Lower lobe of right lung (tissue), 2 donors: Measurements from ENCODE around the gene ST6GALNAC3. TPM values are rescaled to one million over a fixed set of nuclear protein-coding genes. Genes with fewer than 3 reads are reported as not detected.
"Not testable (repeated sequence)": the region's sequence is repeated elsewhere in the genome, so short reads cannot be mapped to it uniquely, and the experiment has no call there.

ENCODE experiments used
- ATAC-seq, 2 donors: fragments of 200-7000 bp; cut with Tn5 transposase; one replicate each; pipeline ENCODE4 v1.9.1; 2020 to 2022; ENCODE audit warnings: mild to moderate bottlenecking in 2 of 2, moderate library complexity in 2 of 2
- DNase-seq: peaks from one replicate; pipeline ENCODE4 v3.0.0-alpha.2; 2020
- H3K27ac ChIP-seq: fragments of 200-600 bp; one replicate; pipeline ENCODE4 v1.8.0; 2022
- H3K27me3 ChIP-seq: fragments of 200-600 bp; one replicate; pipeline ENCODE4 v1.8.0; 2022; ENCODE audit warnings: low read depth
- H3K36me3 ChIP-seq: fragments of 200-600 bp; one replicate; pipeline ENCODE4 v1.8.0; 2022; ENCODE audit warnings: mild to moderate bottlenecking
- H3K4me1 ChIP-seq: fragments of 200-600 bp; one replicate; pipeline ENCODE4 v1.8.0; 2022
- H3K4me3 ChIP-seq: fragments of 200-600 bp; one replicate; pipeline ENCODE4 v1.8.0; 2022; ENCODE audit warnings: mild to moderate bottlenecking
- H3K9me3 ChIP-seq: fragments of 200-600 bp; one replicate; pipeline ENCODE4 v1.8.0; 2022
- intact Hi-C: fragments of 100-400 bp; cut with DNase I; formaldehyde crosslinking; loops from one replicate; pipeline ENCODE4 v1.11.0; 2022
- total RNA-seq: library from RNA; stranded (reverse); fragmentation: NEBNext Ultra II Directional; extraction: Animal tissue kit (Norgen Biotek cat#: 25700); gene quantifications from one replicate; pipeline ENCODE4 v1.2.1, GENCODE V29; 2021
- TF ChIP-seq, protein P1 (sequence below): fragments of 200-600 bp; IDR thresholded peaks from one replicate; pipeline ENCODE4 v1.8.0; 2022; ENCODE audit warnings: antibody characterized with exemption, mild to moderate bottlenecking
- donor health status: DM: no; HTN: yes; CAD: no; lungs with severe emphysema.

ST6GALNAC3 gene
- total RNA-seq, 1 donor from 2014 or later = 8.8 TPM

DNA sequence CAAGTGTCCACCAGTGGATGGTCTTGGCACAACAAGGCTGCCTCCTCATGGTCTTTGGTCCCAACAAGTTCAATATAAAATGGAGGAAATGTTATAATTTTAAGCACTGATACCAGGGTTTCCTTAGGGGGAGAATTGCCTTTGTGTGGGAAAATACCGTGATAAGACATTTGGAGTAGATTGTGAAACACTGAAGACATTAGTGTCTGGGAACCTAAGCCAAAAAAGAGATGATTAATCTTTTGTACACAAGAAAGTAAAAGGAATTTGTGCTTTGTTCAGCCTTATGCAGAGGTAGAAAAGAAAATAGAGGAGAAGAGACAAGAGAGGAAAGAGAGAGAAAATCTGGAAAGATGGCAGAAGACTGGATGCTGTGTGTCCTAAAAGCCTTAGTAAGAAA, 36.1 kb downstream of the ST6GALNAC3 start:
- Histone ChIP-seq H3K4me1 (peaks cover 8% of the 10 kb centered on the region), H3K36me3 (no peaks in the 10 kb centered on the region), H3K4me3 (no peak overlapping the region), H3K9me3 (no peaks in the 10 kb centered on the region), H3K27ac (no peak overlapping the region), H3K27me3 (no peaks in the 10 kb centered on the region)
- TF ChIP-seq, protein P1, sequence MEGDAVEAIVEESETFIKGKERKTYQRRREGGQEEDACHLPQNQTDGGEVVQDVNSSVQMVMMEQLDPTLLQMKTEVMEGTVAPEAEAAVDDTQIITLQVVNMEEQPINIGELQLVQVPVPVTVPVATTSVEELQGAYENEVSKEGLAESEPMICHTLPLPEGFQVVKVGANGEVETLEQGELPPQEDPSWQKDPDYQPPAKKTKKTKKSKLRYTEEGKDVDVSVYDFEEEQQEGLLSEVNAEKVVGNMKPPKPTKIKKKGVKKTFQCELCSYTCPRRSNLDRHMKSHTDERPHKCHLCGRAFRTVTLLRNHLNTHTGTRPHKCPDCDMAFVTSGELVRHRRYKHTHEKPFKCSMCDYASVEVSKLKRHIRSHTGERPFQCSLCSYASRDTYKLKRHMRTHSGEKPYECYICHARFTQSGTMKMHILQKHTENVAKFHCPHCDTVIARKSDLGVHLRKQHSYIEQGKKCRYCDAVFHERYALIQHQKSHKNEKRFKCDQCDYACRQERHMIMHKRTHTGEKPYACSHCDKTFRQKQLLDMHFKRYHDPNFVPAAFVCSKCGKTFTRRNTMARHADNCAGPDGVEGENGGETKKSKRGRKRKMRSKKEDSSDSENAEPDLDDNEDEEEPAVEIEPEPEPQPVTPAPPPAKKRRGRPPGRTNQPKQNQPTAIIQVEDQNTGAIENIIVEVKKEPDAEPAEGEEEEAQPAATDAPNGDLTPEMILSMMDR = no peak
- DNase-seq (no peak), ATAC-seq (no peak)
- intact Hi-C loops = no loop called here

DNA sequence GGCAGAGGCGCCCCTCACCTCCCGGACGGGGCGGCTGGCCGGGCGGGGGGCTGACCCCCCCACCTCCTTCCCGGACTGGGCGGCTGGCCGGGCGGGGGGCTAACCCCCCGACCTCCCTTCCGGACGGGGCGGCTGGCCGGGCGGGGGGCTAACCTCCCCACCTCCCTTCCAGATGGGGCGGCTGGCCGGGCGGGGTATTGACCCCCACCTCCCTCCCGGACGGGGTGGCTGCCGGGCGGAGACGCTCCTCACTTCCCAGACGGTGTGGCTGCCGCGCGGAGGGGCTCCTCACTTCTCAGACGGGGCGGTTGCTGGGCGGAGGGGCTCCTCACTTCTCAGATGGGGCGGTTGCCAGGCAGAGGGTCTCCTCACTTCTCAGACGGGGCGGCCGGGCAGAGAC, 37.8 kb downstream of the ST6GALNAC3 start:
- H3K27me3 ChIP-seq, H3K27ac ChIP-seq, ATAC-seq, H3K36me3 ChIP-seq, H3K4me3 ChIP-seq, DNase-seq, H3K9me3 ChIP-seq, intact Hi-C loops, H3K4me1 ChIP-seq: not testable (repeated sequence)

DNA sequence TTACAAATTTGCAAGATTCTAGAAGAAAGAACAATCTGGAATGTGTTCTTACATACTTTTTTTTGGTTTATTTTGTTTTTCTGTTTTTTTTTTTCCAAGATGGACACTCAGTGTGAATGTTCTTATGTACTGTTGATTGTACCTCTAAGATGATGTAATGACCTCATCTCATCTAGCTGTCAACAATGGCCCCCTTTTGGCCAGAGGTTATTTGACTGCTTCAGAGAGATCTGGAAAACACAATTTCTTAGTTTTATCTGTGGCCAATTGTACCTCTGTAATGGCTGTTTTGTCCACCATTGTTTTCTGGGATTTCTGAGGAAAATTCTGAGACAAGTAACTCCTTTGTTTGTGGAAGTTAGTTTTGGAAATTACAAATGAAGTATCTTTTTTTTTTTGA, 38.9 kb downstream of the ST6GALNAC3 start:
- no peaks in the 10 kb centered on the region for H3K36me3 ChIP-seq
- peaks cover 8% of the 10 kb centered on the region for H3K4me1 ChIP-seq
- DNase-seq = no peak
- no peaks in the 10 kb centered on the region for H3K27me3 ChIP-seq
- no peak for ATAC-seq
- H3K9me3 ChIP-seq = no peaks in the 10 kb centered on the region
- H3K27ac ChIP-seq = no peak overlapping the region
- intact Hi-C loops = no loop called here
- H3K4me3 ChIP-seq = no peak overlapping the region
- TF ChIP-seq, protein P1 = no peak

DNA sequence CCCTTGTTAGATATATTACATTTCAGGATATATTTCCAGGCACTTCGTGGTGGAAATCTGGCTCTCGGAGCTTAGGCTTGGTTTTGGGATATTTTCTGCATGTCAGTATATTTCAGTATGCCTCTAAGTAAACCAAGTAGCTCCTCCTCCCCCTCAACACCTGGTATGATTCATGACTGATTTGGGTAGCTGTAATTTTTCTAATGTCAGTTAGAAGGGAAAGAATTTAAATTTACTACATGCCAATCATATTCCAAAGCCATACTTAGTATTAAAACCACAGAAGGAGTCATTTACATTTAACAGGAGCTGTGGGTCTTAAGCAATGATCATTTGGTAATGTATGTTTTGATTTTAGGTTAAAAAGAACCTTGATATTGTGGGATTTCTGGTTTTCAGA, 40.6 kb downstream of the ST6GALNAC3 start:
- intact Hi-C loops = no loop called here
- Histone ChIP-seq H3K36me3 (no peaks in the 10 kb centered on the region), H3K4me3 (no peak overlapping the region), H3K4me1 (peaks cover 7% of the 10 kb centered on the region), H3K27me3 (no peaks in the 10 kb centered on the region), H3K27ac (no peak overlapping the region), H3K9me3 (no peaks in the 10 kb centered on the region)
- DNase-seq = no peak
- TF ChIP-seq, protein P1 = no peak
- no peak for ATAC-seq

DNA sequence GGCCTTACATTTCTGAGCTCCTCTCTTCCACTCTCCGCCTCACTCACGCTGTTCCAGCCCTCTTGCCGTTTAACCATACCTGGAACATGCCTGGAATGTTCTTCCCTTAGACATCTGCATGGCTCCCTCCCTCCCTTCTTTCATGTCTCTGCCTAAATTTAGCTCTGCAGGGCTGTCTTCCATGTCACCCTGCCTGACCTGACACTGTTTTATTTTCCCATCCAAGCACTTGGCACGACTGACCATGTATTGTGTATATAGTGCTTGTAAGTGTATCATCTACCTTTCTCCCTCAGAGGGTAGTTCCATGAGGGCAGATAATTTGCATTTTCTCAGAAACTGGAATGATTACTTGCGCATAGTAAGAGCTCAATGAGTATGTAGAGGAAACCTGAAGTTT, 47.3 kb downstream of the ST6GALNAC3 start:
- peak; percentile 30 to 41 for ATAC-seq

DNA sequence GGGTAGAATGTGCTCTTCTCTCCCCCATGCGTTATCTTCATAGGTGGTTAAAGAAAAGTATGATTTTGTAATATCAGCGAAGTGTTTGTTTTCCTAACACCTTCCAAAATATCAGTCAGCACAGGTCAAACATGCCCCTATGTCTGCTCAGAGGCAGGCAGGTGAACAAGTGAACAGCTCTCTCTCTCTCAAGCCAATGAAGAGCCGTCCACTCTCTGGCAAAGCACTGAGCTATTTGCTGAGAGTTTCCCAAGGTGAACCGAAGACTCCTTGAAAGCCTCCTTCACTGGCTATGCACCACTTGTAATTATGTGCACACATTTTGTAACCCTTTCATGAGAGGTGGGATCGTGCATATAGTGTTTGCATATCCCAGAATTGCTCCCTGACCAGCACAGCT, 47.7 kb downstream of the ST6GALNAC3 start:
- TF ChIP-seq, protein P1 = no peak
- intact Hi-C loops = no loop called here
- Histone ChIP-seq H3K27me3 (no peaks in the 10 kb centered on the region), H3K9me3 (no peaks in the 10 kb centered on the region), H3K4me3 (no peak overlapping the region), H3K27ac (no peak overlapping the region), H3K4me1 (peaks cover 7% of the 10 kb centered on the region), H3K36me3 (no peaks in the 10 kb centered on the region)
- ATAC-seq = peak; percentile 91 to 94
- no peak for DNase-seq

More for the DNA sequence above, 47.3 kb downstream of the ST6GALNAC3 start:
- TF ChIP-seq, protein P1 = no peak
- peaks cover 7% of the 10 kb centered on the region for H3K4me1 ChIP-seq
- H3K9me3 ChIP-seq = no peaks in the 10 kb centered on the region
- no peaks in the 10 kb centered on the region for H3K27me3 ChIP-seq
- intact Hi-C loops = no loop called here
- DNase-seq = no peak
- no peak overlapping the region for H3K27ac ChIP-seq
- no peak overlapping the region for H3K4me3 ChIP-seq
- H3K36me3 ChIP-seq = no peaks in the 10 kb centered on the region

DNA sequence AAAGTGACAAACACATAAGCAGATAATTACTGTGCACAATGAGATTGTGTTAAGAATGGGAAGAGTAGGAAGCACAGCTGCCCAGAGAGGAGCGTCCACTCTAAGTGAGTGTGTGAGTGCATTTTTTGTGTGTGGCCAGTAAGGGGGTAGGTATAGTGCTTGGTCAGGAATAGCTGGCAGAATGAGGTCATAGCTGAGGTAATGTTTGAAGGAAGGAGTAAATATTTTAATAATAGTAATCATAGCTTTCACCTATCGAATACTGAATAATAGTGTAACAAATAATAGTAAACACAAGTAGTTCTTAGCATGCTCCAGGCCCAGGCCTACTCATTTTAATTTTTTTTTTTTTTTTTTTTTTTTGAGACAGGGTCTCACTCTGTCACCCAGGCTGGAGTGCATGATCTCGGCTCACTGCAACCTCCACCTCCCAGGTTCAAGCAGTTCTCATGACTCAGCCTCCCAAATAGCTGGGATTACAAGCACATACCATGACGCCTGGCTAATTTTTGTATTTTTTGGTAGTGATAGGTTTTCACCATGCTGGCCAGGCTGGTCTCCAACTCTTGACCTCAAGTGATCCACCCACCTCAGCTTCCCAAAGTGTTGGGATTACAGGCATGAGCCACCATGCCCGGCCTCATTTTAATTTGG, 49.0 kb downstream of the ST6GALNAC3 start:
- DNase-seq, ATAC-seq, intact Hi-C loops, H3K4me1 ChIP-seq, H3K27ac ChIP-seq, H3K9me3 ChIP-seq, H3K36me3 ChIP-seq, H3K27me3 ChIP-seq, H3K4me3 ChIP-seq: not testable (repeated sequence)
